Stimulated activated CD8-positive, alpha-beta memory T cell treated with anti-CD3 and anti-CD28 coated beads, Interleukin-7, amount 100 ng/mL, for 4 hours (primary cell): ENCODE results near the gene COPS9.

Source experiments
- DNase-seq, 2 donors: peaks; one replicate each; pipeline ENCODE4 v3.0.0-alpha.2; 2020; ENCODE audit warnings: low read depth in 2 of 2

The COPS9 gene

GRCh38 chr2:240134956-240135520 is 1.1 kb downstream of the COPS9 start:
- DNase-seq: no peak

GRCh38 chr2:240134466-240134865 is 1.6 kb downstream of the COPS9 start:
- DNase-seq: no peak

- no peak for DNase-seq
These were observed 2.7 kb downstream of the COPS9 start for GRCh38 chr2:240133401-240133800.

GRCh38 chr2:240132651-240132980 is 3.5 kb downstream of the COPS9 start:
- DNase-seq: no peak

- DNase-seq: no peak
These were observed 4.0 kb downstream of the COPS9 start for GRCh38 chr2:240131941-240132650.

- DNase-seq: no peak
These were observed 4.8 kb downstream of the COPS9 start for GRCh38 chr2:240131296-240131695.

- DNase-seq: no peak
These were observed 5.5 kb downstream of the COPS9 start for GRCh38 chr2:240130393-240131195.

GRCh38 chr2:240129731-240130392 is 6.2 kb downstream of the COPS9 start:
- DNase-seq: no peak

- no peak for DNase-seq
These were observed 6.8 kb downstream of the COPS9 start for GRCh38 chr2:240129311-240129710.

- no peak for DNase-seq
These were observed 7.4 kb downstream of the COPS9 start for GRCh38 chr2:240128608-240129145.

GRCh38 chr2:240127911-240128607 is 8.0 kb downstream of the COPS9 start:
- no peak for DNase-seq

- no peak for DNase-seq
These were observed 8.8 kb downstream of the COPS9 start for GRCh38 chr2:240127191-240127750.

- DNase-seq: no peak
These were observed 9.4 kb downstream of the COPS9 start for GRCh38 chr2:240126731-240127130.

- no peak for DNase-seq
These were observed 10.4 kb downstream of the COPS9 start for GRCh38 chr2:240125742-240126141.

GRCh38 chr2:240124651-240125030 is 11.5 kb downstream of the COPS9 start:
- no peak for DNase-seq

- no peak for DNase-seq
These were observed 12.1 kb downstream of the COPS9 start for GRCh38 chr2:240123821-240124650.

- DNase-seq: no peak
These were observed 14.4 kb downstream of the COPS9 start for GRCh38 chr2:240121675-240122074.

GRCh38 chr2:240121190-240121589 is 14.9 kb downstream of the COPS9 start:
- DNase-seq: no peak

GRCh38 chr2:240114233-240114632 is 21.9 kb downstream of the COPS9 start:
- no peak for DNase-seq

- no peak for DNase-seq
These were observed 23.0 kb downstream of the COPS9 start for GRCh38 chr2:240112914-240113690.
